ENCODE data around the gene GAL3ST1. TPM values are rescaled to one million over a fixed set of nuclear protein-coding genes. Genes with fewer than 3 reads are reported as not detected.
"Not testable (repeated sequence)": the region's sequence is repeated elsewhere in the genome, so short reads cannot be mapped to it uniquely, and the experiment has no call there.

GAL3ST1 gene
- total RNA-seq, result 0.94 TPM

- peak; percentile 78 for DNase-seq
Observed at GRCh38 chr22:30574095-30574981, at the start of gene GAL3ST1. TSS of gene GAL3ST1 (minus strand) at chr22:30574665. CDS start at chr22:30557392, 17,273 bp downstream.

DNA sequence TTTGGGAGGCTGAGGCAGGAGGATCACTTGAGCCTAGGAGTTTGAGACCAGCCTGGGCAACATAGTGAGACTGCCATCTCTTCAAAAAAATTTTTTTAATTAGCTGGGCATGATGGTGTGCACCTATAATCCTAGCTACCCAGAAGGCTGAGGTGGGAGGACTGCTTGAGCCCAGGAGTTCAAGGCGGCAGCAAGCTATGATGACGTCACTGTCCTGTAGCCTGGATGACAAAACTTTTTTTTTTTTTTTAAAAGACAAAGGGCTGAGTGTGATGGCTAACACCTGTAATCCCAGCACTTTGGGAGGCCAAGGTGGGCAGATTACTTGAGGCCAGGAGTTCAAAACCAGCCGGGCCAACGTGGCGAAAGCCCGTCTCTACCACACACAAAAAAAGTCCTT lies 45.4 kb upstream of the GAL3ST1 start:
- DNase-seq, result not testable (repeated sequence)

GRCh38 chr22:30617819-30618218 lies 43.4 kb upstream of the GAL3ST1 start:
- no peak for DNase-seq

GRCh38 chr22:30615543-30615954 lies 41.1 kb upstream of the GAL3ST1 start:
- DNase-seq, result no peak

DNA sequence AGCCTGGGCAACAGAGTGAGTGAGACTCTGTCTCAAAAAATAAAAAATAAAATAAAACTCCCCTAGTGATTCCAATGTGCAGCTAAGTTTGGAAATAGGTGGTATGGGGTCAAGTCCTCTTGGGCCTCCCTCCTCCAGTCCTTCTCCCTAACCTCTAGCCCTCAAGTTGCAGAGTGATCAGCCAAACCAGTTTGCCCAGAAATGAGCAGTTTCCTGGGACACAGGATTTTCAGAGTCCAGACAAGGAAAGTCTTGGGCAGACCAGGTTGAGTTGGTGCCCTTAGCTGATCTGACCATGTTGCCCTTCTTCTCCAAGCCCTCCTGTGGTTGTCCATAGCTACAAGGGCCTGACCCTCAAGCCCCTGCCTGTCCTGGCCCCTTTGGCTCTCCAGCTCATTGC lies 40.4 kb upstream of the GAL3ST1 start:
- no peak for DNase-seq

DNA sequence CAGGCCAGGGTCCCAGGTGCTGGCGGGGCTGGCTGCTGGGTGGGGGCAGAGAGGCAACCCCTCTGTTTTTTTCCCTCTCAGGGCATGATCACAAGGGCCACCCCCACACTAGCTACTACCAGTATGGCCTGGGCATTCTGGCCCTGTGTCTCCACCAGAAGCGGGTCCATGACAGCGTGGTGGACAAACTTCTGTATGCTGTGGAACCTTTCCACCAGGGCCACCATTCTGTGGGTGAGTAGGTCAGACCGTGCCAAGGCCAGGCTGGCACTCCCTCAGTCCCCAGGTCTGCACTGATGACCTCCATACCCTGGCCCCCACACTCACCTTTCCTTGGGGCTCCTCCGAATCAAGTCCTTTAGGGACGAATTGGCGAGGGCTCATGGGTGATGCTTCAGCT lies 39.8 kb upstream of the GAL3ST1 start:
- no peak for DNase-seq

DNA sequence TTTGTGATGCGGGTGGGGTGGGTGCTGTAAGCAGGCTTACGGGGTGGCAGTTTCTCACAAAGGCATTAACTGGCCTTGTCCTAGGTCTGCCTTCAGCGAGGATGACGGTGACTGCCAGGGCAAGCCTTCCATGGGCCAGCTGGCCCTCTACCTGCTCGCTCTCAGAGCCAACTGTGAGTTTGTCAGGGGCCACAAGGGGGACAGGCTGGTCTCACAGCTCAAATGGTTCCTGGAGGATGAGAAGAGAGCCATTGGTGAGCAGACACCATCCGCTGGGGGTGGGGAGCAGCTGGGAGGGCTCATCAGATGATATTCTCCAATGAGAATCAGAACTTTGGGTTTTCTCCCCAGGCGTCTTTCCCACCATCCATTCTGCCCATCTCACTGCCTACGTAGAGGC lies 38.3 kb upstream of the GAL3ST1 start:
- DNase-seq, result no peak

GRCh38 chr22:30611197-30611596 lies 36.7 kb upstream of the GAL3ST1 start:
- DNase-seq, result no peak

DNA sequence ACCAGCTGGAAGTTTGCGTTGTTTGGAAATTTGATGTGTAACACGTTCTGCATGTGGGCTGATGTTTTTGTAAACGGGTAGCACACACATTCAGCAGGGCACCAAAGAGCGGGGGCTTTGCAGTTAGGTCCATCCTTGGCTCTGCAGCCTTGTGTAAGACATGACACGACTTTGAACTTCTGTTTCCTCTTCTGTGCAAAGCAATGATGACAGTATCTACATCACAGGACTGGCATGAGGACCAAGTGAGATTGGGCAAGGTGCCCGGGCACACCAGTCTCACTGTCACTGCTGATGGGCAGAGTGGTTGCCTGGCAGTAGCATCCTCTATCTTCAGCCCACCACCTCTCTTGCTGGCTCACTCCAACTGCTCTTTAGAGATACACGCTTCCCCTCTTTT lies 35.8 kb upstream of the GAL3ST1 start:
- no peak for DNase-seq

- no peak for DNase-seq
Observed at GRCh38 chr22:30609260-30610185, 35.1 kb upstream of the GAL3ST1 start.

- DNase-seq, result no peak
Observed at GRCh38 chr22:30607939-30608338, 33.5 kb upstream of the GAL3ST1 start.

DNA sequence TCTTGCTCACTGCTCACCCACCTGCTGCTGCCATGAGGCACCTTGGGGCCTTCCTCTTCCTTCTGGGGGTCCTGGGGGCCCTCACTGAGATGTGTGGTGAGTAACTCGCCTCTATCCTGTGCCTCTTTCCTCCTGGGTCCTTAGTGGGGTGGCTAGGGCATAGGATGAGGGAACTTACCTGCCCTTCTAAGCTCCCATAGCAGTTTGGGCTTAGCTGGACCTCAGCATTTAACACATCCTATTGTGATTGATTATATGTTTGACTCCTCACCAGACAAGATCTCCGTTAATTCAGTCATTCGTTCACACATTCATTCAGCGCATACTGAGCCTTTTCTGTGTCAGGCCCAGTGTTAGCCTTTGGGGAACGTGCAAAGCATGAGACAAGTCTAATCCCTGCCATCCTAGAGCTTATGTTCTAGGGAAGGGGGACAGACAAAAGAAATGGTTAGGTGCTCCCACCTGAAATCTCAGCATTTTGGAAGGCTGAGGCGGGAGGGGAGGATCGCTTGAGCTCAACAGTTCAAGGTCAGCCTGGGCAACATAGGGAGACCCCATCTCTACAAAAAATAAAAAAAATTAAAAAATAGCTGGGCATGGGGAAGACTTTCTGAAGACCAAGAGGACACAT lies 33.0 kb upstream of the GAL3ST1 start:
- no peak for DNase-seq

DNA sequence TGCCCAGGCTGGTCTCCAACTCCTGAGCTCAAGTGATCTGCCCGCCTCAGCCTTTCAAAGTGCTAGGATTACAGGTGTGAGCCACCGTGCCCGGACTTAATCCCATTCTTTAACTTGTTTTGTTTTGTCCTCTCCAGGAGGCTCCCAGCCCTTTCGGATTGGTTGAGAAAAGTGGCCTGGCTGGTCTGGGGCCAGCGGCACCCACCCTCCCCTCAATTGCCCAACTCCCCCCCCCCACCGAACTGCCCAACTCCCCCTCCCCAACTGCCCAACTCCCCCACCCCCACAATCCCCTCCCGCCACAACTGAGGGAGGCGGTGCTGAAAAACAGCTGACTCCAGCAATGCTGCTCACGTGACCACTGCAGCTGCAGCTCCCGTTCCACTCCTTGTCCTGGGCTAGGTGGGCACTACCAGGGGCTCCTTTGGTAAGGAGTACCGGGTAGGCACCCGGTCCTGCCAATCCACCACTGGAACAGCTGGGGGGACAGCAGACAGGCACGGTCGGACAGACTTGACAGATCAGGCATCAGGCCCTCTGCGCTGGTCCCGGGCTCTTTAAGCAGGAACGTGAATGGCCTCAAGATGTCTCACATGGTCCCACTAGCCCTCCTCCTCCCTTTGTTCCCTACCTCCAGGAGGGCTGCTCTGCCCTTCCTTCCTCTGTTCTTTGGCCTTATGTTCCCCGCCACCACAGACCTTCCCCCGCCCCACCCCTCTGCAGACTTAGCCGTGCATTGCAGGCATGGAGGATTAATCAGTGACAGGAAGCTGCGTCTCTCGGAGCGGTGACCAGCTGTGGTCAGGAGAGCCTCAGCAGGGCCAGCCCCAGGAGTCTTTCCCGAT lies 32.2 kb upstream of the GAL3ST1 start, which contains the start of gene TCN2:
TCN2 (plus strand) TSS at position 720 of the 845 bp plus-strand sequence. CDS start 158 bp downstream, outside the sequence.
- peak; percentile 67 for DNase-seq

DNA sequence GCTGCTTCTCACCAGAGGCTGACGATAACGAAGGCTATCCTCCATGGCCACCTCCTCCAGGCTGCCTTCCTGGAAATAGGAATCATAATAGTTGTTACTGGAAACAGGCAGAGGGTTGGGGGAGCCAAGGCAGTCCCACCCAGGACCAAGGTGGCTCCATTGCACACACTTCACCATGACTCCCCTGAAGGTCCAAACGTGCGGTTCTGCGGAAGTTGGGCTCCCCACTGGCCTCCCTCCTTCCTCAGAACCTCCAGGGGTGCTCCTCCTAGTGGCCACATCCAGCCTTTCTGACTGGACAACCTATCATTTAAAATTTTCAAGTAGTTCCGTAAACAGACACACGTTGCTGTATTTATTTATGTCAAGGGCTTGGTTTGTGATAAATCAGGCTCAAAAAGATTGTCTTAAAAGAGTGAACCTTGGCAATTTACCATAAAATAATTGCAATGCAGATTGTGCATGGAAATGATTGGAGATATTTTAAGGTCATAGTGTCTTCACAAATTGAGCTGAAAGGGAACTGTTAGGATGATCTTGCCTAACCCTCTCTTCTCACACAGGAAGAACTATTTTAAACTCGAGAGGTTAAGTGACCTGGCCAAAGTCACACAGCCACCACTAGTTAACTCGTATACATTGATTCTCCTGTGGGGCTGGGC lies 31.1 kb upstream of the GAL3ST1 start:
- DNase-seq, result no peak

DNA sequence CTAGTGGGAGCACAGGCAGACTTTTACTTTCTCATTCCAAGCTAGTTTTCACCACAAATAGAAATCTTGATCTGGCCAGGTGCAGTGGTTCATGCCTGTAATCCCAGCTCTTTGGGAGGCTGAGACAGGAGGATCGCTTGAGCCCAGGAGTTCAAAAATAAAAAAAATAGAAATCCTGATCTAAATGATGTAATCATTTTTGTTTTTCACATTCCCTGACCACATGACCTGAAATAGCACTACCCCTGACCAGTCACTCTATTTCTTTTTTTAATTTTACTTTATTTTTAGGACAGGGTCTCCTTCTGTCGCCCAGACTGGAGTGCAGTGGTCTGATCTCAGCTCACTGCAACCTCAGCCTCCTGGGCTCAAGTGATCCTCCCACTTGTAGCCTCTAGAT lies 30.3 kb upstream of the GAL3ST1 start:
- DNase-seq, result no peak

DNA sequence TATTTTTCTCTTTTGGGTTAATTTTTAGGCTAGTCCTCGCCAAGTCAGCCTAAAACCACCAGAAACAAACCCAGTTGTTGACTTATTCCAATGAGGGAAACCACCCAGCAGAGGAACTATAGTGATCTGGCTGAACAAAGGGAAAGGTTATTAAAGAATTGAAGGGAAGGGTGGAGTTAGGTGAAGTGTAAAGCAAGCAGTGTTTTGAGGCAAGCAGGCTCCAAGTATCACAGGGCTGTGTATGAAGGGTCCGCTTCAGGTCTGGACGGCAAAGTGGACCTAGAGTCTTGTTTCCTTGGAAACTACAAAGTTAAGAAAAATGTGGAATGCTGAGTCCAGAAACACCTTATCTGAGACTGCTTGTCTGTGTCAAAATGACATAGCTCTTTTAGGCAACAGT lies 29.3 kb upstream of the GAL3ST1 start:
- no peak for DNase-seq

DNA sequence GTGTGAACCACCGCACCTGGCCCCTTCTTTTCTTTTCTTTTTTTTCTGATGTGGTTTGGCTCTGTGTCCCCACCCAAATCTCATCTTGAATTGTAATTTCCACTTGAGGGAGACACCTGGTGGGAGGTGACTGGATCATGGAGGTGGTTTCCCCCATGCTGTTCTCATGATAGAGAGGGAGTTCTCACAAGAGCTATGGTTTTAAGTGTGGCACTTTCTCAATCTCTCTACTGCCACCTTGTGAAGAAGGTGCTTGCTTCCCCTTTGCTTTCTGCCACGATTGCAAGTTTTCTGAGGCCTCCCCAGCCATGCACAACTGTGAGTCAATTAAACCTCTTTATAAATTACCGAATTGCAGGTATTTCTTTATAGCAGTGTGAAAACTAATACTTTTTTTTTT lies 27.6 kb upstream of the GAL3ST1 start:
- DNase-seq, result no peak

DNA sequence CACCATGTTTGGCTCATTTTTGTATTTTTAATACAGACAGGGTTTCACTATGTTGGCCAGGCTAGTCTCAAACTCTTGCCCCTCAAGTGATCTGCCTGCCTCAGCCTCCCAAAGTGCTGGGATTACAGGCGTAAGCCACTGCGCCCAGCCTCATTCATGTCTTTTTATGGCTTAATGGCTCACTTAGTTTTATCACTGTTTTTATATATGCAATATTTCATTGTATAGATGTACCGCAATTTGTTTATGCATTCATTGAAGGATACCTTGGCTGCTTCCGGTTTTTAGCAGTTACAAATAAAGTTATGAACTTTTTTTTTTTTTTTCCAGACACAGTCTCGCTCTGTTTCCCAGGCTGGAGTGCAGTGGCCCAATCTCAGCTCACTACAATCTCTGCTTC lies 27.0 kb upstream of the GAL3ST1 start:
- no peak for DNase-seq

DNA sequence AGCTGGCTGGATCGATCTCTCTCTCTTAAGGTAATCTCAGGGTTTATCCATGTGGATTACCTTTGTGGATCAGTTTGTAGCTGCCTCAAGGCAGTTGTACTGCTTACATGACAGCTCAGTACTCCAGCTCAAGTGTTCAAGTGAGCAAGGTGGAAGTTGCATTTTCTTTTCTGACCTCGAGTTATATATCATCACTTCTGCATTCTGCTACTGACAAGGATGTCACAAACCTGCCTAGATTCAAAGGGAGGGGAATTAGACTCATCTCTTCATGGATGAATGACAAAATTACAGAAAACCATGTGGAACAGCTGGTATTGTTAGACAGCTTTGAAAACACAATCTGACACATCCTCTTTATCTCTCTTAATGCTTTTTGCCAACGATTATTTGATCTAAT lies 26.5 kb upstream of the GAL3ST1 start:
- DNase-seq, result no peak

DNA sequence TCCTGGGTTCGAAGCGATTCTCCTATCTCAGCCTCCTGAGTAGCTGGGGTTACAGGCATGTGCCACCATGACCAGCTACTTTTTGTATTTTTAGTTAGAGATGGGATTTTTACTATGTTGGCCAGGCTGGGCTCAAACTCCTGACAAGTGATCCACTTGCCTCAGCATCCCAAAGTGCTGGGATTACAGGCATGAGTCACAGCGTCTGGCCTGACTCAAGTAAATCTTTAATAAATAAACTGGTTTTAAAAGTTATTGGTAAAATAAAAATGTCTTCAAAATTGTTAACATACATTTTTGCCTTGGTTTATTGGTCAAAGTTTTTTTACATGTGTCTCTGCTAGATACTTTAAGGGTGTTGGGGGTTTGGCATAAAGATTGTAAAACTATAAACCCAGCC lies 24.5 kb upstream of the GAL3ST1 start:
- DNase-seq, result no peak

GRCh38 chr22:30596886-30597285 lies 22.4 kb upstream of the GAL3ST1 start:
- no peak for DNase-seq

Measured in occipital lobe (tissue), 2 donors.